GM11168 (cell line): ENCODE results near the gene PRICKLE1.

ENCODE experiments used
- in situ Hi-C: fragments of 300-500 bp; cut with MboI; formaldehyde crosslinking; loops from one replicate; pipeline ENCODE4 v1.12.0; 2022; ENCODE audit warnings: low sequenced_read_pairs; ENCODE audit not compliant: unreplicated experiment

The PRICKLE1 gene

GRCh38 chr12:42410340-42410739 is 179.2 kb downstream of the PRICKLE1 start:
- in situ Hi-C loops, result no loop called here

GRCh38 chr12:42409471-42409870 is 180.1 kb downstream of the PRICKLE1 start:
- in situ Hi-C loops, result no loop called here

- in situ Hi-C loops, result no loop called here
Measured at GRCh38 chr12:42407306-42407705, 182.2 kb downstream of the PRICKLE1 start.
